Amniotic epithelial cell (primary cell): ENCODE measurements around the gene SRCAP.

Source experiments
- DNase-seq: peaks from one replicate; pipeline ENCODE4 v3.0.0-alpha.2; 2010; ENCODE audit warnings: low read depth

Gene SRCAP

DNA sequence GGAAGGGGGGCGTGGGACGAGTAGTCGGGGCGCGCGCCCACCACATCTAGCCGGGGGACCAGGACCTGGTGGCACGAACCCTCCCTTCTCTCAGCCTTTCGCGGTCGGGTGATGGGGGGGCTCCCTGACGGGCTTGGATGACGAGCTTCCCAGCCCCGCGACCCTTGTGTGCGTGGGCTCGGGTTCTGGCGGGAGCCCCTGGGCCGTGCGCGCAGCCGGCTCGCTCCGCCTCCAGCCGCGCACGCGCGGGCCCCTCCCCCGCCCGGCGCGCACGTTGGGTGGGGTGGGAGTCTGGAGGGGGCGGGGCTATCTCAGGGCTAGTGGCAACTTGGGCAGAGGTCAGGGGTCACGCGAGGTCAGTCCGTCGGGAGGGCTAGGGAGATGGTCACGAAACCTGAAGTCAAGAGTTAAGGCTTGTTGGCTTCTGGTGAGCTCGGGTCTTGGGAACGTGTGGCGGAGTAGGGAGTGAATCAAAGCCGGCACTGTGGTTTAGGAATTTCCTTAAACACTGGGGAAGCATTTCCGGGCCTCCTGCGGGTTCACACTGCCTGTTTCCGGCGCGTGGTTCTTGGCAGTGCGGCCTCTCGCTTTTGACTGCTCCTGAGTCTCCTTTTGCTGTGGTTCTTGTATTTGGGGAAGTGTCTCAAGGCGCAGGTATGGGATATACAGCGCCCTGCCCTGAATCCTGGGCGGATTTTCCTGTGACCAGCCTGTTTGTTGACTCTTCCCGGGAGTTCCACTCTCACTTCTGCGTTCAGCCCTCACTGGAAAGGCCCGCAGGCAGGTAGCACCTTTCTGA, at the start of gene SRCAP:
TSS of gene SRCAP (plus strand) at position 356 of the 799 bp plus-strand sequence. CDS start 1,654 bp downstream, outside the sequence.
- DNase-seq = peak; percentile 72

DNA sequence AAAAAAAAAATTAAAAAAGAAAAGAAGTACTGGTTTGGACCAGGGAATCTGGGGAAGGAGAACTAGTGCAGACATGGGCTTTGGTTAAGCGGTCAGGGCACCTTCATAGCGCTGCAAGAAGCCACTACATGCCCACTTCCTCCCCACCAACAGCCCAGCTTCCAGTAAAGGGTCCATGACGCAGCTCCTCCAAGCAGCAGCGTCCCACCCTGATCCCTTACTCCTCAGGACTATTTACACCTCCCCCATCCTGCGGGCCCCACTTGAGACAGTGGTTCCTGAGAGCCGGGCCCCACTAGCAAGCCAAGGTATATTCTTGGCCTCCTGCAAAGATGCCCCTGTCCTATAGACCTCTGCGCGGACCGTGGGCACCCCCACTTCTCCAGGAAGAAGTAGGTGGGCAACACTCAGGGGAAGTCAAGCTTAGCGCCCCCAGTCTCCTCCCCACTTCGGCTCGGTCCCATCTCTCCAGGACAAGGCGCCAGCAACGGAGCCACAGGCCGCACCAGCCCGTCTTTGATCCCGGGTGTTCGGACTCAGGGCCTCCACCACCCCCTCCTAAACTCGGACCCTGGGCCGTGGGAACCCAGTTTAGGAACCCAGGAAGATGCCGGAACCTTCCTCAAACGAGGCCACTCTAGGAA, 49.1 kb upstream of the SRCAP start:
- no peak for DNase-seq

DNA sequence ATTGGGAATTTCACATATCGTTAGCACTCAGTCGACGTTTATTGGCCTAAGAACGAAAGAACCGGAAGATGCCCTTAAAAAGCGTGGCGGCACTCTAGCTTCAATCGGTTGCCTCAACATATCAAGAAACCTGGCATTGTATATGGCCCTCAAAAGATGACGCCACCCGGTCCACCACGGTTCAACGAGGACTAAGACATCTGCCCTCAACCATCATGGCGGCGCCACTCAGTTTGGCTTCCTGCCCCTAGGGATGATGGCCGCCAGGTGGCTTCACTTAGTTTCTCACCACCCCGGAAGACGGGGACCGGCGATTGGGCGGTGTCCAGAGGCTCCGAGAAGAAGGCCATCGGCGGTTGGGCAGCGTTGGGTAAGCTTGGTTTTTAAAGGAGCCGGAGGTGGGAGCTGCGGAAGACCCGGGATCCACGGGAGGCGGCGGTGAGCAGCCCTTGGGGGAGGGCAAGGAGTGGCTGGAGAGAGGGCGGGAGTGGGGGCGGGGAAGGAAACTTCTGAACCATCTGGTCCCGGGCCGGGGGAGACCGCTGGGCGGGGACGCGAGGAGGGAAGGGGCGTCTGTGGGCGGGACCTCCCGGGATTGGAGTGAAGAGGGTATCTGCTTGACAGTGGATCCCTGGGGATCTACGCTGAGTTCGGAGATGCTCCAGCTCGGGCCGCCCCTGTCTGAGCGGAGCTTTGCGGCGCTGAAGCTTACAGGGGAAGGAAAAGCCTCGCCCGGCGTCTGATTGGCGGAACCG, 48.4 kb upstream of the SRCAP start, which contains the start of gene PRR14:
TSS of gene PRR14 (plus strand) at position 592 of the 755 bp plus-strand sequence. CDS start 686 bp downstream, outside the sequence.
- DNase-seq = peak; percentile 99

DNA sequence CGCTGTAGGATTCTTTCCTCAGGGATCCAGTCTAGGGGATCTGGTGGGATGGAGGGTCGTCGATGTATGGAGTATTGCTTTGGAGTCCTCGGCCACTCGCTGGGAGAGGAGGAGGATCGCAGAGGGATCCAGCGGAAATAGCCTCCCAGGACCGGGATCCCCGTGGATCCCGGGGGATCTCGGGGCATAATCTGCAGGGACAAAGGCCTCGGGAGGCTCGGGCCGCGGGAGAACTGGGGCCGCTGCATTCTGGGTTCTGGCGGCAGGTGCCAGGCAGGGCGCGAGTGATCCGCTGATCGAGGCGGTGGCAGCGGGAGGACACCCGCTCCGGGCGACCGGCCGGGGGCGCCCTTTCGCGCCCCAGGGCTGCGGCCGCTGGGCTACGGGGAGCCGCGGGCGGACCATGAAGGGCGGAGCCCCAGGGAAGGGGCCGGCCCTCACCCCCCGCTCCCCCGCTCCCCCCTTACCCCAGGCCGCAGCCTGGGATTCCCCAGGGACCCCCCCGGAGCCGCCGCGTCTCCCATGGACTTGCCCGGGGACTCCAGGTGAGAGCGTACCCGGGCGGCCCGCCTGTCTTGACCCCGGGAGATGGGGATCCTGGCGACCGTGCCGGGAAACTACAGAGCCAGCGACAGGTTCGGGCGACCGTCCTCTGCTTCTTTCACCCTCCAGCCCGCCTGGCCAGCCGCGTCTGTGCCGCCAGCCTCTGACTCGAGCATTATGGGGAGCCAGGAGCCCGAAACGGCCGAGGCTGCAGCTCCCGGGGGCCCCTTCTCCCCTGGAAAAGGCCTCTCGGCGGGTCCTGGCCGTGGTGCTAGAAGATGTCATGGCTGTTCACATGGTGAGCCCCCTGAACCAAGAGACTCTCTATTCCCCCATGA, 47.6 kb upstream of the SRCAP start:
- DNase-seq = peak; percentile 38

DNA sequence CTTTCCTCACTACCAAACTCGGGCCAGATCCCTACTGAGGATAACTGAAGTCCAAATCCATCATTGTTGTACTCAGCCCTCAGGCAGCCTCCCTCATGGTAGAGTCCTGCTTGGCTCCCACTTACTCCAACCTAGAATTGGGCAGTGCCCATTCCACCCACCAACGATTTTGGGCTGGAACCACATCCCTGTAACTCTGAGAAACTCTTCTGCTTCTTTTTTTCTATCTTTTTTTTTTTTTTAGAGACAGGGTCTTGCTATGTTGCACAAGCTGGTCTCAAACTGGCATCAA, 47.0 kb upstream of the SRCAP start:
- DNase-seq = no peak

DNA sequence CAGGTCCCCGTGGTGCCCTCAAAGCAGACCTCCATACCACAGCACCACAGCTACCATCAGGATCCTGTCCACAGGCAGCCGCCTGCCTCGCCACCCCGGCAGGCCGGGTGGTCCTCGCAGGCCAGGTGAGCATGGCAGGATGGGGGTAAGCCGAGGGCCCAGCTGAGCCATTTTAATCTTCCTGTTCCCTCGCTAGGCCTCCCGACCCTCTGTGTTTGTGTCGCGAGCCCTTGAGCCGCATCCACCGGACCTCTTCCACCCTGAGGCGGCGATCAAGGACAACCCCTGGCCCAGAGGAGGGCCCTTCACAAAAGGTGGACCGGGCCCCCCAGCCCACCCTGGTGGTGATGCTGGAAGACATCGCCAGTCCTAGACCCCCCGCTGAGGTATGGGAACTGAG, 46.3 kb upstream of the SRCAP start:
- no peak for DNase-seq

DNA sequence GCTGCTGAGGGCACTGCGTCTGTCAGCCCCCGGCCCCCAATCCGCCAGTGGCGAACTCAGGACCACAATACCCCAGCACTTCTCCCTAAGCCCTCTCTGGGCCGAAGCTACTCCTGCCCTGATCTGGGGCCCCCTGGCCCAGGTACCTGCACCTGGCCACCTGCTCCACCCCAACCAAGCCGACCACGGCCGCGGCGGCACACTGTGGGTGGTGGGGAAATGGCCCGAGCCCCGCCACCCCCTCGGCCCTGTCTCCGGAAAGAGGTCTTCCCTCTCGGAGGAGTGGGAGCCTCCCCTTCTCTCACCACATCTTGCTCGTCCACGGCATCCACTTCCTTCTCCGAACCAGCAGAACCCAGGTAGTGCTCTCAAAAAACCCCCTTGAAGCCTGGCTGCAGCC, 44.1 kb upstream of the SRCAP start:
- no peak for DNase-seq

DNA sequence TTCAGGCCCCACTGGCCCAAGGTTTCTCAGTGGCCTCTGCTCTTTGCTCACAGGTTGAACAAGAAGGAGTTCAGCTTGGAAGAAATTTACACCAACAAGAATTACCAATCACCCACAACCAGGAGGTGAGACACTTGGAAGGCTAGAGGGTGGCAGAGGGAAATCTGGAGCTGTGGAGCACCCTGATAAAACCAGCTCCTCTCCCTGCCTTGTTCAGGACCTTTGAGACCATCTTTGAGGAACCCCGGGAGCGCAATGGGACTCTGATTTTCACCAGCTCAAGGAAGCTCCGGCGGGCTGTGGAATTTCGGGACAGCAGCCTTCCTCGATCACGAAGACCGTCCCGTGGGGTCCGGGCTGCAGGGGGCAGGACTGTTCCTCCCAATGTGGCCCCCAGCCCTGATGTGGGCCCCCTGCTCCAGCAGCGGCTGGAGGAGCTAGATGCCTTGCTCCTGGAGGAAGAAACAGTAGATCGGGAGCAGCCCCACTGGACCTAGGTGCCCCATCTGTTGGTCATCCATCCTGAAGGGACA, 43.1 kb upstream of the SRCAP start:
- no peak for DNase-seq

DNA sequence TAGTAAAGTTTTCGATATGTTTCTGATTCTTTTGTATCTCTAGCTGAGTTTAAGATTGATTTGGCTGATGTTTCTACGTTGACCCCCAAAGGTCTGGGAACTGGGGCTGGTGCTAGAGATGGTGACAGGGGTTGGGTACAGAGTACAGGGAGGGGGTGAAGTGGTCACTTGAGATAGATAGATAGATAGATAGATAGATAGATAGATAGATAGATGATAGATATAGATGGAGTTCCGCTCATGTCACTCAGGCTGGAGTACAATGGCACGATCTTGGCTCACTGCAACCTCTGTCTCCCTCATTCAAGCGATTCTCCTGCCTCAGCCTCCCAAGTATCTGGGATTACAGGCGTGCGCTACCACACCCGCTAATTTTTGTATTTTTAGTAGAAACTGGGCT, 42.6 kb upstream of the SRCAP start:
- DNase-seq = no peak

DNA sequence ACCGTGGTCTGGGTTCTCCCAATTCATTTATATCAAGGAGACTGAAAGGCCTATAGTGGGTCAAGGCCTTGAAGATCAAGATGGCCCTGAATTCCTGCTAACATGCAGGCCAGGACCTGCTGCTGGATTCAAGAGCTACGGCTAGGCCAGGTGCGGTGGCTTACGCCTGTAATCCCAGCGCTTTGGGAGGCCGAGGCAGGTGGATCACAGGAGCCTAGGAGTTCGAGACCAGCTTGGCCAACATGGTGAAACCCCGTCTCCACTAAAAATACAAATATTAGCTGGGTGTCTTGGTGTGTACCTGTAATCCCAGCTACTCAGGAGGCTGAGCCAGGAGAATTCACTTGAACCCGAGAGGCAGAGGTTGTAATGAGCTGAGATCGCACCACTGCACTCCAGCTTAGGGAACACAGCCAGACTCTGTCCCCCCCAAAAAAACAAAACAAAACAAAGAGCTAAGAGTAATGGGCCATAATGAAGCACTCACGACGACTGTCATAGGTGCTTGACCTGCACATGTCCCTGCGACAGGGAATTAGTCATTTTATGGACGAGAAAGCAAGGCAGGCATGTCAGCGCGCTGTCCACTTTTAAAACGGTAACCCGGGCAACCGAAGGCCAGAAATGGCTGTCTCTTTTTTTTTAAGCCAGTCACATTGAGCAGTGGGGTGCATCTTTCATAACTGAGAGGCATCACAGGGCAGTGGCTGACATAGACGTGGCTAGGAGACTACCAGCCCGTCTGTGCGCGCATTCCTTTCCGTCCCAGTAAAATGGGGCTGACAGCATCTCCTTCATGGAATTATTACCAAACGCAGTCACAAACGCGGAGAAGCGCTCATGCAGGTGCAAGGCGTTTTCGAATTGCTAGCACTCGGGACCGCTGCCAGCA, 41.8 kb upstream of the SRCAP start:
- DNase-seq = no peak

DNA sequence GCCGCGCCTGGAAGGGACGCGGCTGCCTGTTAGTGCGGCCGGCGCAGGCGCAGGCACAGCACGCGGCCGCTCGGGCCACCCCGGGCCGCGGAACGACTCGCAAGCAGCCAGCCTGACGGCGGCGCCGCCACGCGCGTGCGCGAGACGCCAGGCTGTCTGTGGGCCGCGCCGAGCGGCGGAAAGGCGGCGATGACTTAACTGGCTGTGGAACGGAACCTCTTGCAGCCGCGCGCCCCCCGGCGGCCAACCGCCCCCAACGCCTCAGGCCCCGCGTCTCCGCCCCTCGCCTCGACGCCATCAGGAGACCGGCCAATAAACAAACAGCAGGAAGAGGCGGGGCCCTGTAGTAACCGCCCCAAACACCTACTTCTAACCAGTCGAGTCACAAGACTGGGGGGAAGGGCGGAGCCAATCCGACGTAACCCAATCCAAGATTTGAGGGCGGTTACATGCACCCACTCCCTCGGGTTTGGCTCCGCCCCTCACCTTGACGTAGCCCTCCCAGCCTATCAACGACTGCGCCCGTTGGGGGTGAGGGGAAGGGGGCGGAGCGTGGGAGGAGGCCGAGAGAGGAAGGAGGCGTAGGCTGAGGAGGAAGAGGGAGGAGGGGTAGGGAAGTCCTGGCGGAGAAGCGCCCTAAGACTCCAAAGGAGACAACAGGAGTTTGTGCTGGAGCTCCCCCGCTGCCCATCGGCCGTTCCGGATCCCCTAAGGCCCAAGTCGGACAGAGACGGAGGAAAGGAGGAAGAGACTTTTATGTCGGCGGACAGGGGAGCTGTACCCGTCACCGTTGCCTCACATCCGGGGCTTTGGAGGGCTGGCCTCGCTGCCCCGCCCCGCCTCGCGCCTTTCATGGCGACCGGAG, 40.9 kb upstream of the SRCAP start, which contains the start of gene FBRS:
TSS of gene FBRS (plus strand) at position 566 of the 865 bp plus-strand sequence. CDS start 1,088 bp downstream, outside the sequence.
- peak; percentile 100 for DNase-seq

DNA sequence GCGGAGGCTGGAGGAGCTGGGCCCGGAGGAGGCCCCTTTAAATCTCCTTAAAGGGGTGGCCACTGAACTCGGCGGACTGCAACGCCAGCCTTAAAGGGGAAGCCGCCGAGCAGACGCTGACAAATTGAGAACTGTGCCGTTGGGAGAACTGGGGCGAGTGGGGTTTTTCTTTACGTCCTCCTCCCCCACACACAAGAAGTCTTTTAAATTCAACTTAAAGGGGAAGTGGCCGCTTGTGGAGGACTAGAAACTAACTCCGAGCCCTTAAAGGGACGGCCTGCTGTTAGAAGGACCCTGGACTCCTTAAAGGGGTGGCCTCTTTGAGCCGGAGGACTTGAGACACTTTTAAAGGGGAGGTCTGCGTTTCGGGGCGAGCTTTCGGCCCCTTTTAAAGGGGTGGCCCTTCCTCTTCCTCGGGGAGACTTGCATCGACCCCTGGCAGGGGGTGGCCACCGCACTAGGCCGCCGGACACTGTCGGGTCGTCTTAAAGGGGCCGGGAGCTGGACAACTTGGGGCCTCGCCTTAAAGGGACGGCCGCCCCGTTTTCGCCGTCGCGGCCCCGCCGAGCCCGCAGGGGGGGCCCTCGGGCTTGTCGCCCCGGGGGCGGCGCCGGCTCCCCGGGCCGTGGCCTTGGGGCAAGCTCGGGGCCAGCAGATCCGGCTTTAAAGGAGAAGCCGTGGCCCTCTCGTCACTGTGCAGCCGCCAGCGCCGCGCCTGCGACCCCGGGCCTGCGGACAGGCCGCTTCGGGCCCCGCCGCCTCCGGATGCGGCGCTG, 40.1 kb upstream of the SRCAP start:
- DNase-seq = peak; percentile 95

DNA sequence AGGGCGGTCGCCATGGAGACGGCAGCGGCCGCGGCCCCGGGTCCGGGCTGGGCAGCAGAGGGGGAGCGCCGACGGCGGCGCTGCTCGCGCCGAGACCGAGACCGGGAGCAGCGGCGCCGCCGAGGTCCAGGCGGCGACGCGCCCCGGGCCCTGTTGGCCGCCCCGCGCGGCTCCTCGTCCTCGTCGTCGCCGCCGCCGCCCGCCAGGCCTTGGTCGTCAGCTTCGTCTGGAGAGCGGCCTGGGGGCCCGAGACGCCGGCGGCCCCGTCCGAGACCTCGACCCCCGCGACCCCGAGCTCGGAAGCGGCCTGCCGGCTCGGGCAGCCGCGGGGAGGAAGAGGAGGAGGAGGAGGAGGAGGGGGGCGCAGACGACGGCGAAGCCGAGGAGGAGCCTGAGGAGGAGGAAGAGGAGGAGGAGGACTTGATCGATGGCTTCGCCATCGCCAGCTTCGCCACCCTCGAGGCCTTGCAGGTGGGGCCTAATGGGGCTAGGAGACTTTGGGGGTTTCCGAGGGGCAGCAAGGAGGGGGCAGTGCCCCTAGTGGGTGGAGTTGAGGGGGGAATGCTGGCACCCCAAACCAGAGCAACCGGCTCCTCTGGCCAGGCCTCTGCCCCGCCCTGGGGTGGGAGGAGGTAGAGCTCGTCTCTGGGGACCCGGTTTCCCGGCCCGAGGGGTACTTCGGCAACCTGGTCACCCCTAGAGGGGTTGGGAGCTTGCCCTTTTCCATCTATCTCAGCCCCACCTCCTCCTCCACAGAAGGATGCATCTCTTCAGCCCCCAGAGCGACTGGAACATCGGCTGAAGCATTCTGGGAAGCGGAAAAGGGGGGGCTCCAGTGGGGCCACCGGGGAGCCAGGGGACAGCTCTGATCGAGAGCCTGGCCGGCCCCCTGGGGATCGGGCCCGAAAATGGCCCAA, 39.2 kb upstream of the SRCAP start:
- peak; percentile 27 for DNase-seq

DNA sequence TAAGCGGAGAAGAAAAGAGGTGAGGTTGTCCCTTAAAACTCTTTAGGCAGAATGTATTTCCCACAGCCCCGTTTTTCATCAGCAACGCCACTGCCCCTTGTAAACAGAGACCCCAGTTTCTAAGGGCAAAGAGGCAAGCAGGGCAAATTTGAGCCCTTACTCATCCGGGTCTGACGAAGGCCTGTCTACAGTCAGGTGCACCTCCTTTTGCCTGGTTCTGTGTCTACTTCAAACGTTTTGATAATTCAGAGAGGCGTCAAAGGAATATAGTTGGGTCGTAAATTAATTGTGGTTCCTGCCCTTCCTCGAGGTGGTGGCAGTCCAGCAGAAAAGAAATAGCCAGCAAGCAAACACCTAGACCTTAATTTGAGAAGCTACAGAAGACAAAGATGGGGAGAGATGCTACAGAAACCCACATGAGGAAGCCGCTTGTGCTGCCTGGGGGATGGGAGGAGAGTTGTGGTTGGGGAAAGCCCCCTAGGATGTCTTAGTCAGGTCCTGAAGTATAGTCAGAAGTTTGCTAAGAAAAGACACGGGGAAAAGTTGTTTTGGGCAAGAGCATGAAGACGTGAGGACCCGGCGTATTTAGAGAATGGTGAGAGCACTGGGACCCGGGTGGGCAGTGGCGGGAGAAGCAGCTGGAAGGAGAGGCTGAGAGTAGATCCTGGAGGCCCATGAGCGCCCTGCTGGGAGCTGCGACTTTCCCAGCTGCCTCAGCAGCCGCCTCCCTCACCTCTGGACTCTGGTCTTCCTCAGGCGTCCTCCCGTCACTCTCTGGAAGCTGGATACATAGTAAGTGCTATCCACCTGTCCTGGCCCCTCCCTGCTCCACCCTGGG, 38.3 kb upstream of the SRCAP start:
- peak; percentile 41 for DNase-seq

DNA sequence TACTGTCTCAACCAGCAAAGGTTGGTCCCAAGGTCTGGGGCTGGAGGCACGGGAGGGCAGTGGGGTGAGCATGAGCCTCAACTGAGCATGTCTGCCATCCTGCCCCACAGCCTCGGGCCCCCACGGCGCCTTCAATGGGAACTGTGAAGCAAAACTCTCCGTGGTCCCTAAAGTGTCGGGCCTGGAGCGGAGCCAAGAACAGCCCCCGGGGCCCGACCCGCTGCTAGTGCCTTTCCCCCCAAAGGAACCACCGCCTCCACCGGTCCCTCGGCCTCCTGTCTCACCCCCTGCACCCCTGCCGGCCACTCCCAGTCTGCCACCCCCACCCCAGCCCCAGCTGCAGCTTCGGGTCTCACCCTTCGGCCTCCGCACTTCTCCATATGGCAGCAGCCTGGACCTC, 36.5 kb upstream of the SRCAP start:
- DNase-seq = no peak

DNA sequence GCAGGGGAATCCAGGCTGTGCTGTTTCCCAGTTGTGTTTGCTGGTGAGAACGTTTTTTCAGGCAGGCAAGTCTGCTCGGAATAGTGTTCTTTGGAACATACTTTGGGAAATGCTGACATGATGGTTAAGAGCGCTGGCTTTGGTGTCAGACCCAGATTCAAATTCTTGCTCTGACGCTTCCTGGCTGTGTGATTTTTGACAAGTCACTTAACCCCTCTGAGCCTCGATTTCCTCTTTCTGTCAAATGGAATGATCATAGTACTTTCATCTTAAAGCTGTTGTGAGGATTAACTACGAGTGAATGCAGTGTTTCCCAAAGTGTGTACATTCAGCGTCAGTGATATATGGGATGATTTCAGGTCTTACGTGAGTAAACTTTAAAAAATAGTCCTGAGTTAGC, 35.9 kb upstream of the SRCAP start:
- no peak for DNase-seq

DNA sequence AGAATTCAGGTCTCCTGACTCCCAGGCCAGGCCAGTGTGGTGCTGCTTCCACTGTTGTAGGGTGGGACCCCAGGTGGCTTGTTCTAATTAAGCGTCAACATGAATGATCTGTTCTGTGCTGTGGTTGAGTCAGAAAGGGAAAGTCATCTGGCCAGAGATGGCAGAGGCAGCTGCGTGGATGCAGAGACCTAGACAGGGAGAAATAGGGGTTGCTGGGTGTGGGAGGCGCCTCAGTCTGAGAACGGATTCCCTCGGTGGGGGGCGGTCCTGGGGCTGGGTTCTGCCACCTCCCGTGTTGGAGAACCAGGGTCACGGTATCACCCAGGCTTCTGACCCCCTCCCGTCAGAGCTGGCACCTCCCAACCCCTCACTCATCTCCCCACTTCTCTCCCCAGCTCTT, 35.2 kb upstream of the SRCAP start:
- DNase-seq = no peak
